Measurements from ENCODE around the gene APOL6. TPM values are rescaled to one million over a fixed set of nuclear protein-coding genes. Genes with fewer than 3 reads are reported as not detected.

The APOL6 gene
- total RNA-seq, 1 donor, result 39.3 TPM

DNA sequence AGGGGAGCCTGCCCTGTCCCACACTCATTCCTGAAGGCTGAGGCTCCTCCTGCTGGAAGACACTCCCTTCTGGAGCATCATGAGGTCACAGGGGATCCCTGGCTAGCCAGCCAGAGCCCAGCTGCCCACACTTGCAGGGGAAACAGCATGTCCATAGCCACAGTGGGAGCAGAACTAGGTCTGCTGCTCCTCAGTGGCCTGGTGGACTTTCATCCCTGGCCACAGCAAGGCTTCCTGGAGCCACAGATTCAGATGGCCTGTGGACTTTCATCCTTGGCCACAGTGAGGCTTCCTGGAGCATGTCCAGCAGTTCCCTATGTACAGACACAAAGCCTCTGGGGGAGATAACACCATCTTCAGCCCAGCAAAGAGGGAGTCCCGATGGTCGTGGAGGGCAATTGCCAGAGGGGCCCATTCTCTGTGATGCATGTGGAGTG, 5.9 kb upstream of the APOL6 start:
- peak; percentile 43 for DNase-seq (ENCODE audit: low read depth)
- TF ChIP-seq, protein P1, sequence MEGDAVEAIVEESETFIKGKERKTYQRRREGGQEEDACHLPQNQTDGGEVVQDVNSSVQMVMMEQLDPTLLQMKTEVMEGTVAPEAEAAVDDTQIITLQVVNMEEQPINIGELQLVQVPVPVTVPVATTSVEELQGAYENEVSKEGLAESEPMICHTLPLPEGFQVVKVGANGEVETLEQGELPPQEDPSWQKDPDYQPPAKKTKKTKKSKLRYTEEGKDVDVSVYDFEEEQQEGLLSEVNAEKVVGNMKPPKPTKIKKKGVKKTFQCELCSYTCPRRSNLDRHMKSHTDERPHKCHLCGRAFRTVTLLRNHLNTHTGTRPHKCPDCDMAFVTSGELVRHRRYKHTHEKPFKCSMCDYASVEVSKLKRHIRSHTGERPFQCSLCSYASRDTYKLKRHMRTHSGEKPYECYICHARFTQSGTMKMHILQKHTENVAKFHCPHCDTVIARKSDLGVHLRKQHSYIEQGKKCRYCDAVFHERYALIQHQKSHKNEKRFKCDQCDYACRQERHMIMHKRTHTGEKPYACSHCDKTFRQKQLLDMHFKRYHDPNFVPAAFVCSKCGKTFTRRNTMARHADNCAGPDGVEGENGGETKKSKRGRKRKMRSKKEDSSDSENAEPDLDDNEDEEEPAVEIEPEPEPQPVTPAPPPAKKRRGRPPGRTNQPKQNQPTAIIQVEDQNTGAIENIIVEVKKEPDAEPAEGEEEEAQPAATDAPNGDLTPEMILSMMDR (IDR thresholded peaks at IDR 0.05; ENCODE audit: insufficient read depth, low read depth, low read length), result no peak

DNA sequence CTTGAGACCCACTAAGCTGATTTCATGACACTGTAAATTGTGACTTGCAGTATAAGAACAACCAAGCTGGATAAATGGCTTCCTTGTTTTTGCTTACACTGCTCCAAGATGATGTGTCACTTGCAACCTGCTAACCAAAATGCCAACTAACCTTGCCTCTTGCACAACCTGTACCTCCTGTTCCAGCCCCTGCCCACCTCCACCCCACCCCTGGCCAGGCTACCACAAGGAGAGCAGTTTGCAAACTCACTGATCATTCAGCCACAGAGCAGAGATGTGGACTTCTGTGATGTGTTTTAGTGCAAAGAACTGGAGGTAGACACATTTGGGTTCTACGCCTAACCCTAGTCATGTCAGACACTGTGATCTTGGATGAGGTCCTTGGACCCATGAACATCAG, 4.3 kb upstream of the APOL6 start:
- H3K4me3 ChIP-seq (ENCODE audit: low read depth, low read length), result no peak overlapping the region
- TF ChIP-seq, protein P1 (IDR thresholded peaks at IDR 0.05; ENCODE audit: insufficient read depth, low read depth, low read length), result no peak
- no peak for DNase-seq (ENCODE audit: low read depth)

More for the DNA sequence above, 5.9 kb upstream of the APOL6 start:
- no peak overlapping the region for H3K4me3 ChIP-seq (ENCODE audit: low read depth, low read length)

DNA sequence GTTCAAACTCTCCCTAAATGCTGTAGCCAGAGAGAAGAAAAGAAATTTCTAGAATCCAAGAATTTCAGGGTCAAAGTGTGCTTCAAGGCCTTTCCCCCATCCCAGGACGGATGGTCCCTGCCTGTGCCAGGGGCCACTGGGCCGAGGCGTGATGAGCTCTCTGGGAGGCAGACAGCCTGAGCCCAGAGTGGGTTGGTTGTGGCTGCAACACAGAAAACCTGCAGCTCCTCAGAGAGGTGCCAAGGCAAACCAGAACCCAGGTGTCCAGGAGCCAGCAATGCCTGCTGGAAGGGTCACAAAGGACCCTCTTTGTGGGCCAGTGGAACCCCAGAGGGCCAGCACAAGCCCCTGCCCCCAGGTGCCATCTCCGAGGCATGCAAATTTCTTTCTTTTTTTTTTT, 2.6 kb upstream of the APOL6 start:
- DNase-seq (ENCODE audit: low read depth), result no peak
- TF ChIP-seq, protein P1 (IDR thresholded peaks at IDR 0.05; ENCODE audit: insufficient read depth, low read depth, low read length), result no peak
- no peak overlapping the region for H3K4me3 ChIP-seq (ENCODE audit: low read depth, low read length)

DNA sequence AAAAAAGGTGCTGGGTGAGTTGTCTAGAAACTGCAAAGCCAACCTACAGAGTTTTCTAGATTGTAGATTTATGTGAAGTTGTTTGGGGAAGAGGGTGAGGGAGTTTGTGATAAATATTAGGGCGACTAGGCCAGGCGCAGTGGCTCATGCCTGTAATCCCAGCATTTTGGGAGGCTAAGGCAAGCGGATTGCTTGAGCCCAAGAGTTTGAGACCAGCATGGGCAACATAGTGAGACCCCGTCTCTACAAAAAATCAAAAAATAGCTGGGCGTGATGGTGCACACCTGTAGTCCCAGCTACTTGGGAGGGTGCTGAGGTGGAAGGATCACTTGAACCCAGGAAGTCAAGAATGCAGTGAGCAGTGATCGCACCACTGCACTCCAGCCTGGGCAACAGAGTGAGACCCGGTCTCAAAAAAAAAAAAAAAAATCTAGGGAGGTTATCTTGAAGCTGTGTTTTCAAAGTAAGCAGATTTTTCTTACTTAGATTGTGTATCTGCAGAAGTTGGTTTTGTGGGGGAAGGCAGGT, 844 bp downstream of the APOL6 start:
- DNase-seq (ENCODE audit: low read depth), result no peak
- peak overlapping the region; percentile 95 for H3K4me3 ChIP-seq (ENCODE audit: low read depth, low read length)
- TF ChIP-seq, protein P1 (IDR thresholded peaks at IDR 0.05; ENCODE audit: insufficient read depth, low read depth, low read length), result no peak

DNA sequence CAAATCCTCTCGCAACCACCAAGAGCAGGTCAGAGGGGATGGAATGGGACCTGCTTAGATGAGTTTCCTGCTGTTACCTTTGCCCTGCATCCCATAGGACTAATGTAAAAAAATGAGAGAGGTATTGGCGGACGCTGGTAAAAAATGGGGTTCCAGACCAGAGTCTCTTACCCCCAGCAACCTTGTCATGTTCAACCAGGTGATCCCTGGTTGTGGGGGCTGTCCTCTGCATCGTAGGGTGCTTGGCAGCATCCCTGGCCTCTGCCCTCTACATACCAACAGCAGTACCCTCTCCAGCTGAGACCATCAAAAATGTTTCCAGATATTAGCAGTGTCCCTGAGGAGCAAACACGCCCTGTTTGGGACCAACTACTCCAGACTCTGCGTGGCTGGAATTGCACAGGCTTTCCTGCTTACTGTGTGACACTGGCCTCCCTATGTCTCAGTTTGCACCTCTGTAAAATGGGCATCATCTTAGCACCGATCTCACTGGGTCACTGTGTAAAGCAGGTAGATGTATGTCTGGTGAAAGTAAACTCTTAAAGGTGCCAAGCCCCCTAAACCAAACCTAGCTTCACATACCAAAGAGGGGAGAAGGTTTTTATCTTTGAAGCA, 1.5 kb downstream of the APOL6 start:
- no peak for DNase-seq (ENCODE audit: low read depth)
- H3K4me3 ChIP-seq (ENCODE audit: low read depth, low read length), result peak overlapping the region; percentile 95
- TF ChIP-seq, protein P1 (IDR thresholded peaks at IDR 0.05; ENCODE audit: insufficient read depth, low read depth, low read length), result no peak

DNA sequence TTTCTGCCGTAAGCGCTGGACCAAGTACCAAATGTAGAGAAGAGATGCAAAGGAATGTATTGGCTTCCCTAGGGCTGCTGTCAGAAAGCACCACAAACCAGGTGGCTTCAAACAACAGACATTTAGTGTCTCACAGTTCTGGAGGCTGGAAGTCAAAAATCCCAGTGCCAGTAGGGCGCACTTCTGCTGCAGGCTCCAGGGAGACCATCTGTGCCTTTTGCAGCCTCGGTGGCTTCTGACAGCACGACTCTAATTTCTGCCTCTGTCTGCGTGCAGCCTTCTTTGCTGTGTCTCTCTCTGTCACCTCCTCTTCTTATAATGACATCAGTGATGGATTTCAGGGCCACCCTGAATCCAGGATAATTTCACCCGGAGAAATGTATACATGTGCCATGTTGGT, 2.8 kb downstream of the APOL6 start:
- TF ChIP-seq, protein P1 (IDR thresholded peaks at IDR 0.05; ENCODE audit: insufficient read depth, low read depth, low read length), result no peak
- no peak for DNase-seq (ENCODE audit: low read depth)
- no peak overlapping the region for H3K4me3 ChIP-seq (ENCODE audit: low read depth, low read length)

DNA sequence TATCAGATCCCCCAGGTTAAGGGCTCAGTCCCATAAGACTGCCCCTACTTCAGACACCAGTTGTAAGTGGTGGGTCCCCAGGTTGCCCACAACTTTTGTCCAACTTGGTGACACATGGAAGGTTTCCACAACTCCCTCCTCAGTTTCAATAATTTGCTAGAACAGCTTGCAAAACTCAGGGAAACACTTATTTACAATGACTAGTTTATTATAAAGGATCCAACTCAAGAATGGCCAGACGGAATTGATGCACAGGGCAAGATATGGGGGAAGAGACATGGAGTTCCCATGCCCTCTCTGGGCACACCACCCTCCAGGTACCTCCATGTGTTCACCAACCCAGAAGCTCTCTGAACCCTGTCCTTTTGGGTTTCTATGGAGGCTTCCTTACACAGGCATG, 5.6 kb downstream of the APOL6 start:
- no peak overlapping the region for H3K4me3 ChIP-seq (ENCODE audit: low read depth, low read length)
- no peak for DNase-seq (ENCODE audit: low read depth)
- TF ChIP-seq, protein P1 (IDR thresholded peaks at IDR 0.05; ENCODE audit: insufficient read depth, low read depth, low read length), result no peak

Measured in fibroblast of villous mesenchyme (primary cell).